Frontal cortex (tissue), 1 donor: Measurements from ENCODE around the gene SYNGR2. TPM values are rescaled to one million over a fixed set of nuclear protein-coding genes. Genes with fewer than 3 reads are reported as not detected.

Experiments
- small RNA-seq: library from RNA; depleted of rRNA; stranded (forward); fragments of <200 nt; gene quantifications from one replicate; pipeline ENCODE3, GENCODE V24; 2014
- total RNA-seq: library from RNA; depleted of rRNA; stranded (reverse); fragments of >200 nt; gene quantifications from one replicate; pipeline ENCODE4 v1.2.3, GENCODE V29; 2014

SYNGR2 gene
- total RNA-seq, 1 donor from 2014 or later, result 6.1 TPM

Small RNA genes within 50 kb of the gene (small RNA-seq; reads per million reads assigned to genes)
- not detected for gene AC087645.1

Other genes with a start within 250 kb of the SYNGR2 start
- gene TNRC6C, start 209.9 kb upstream of the SYNGR2 start, total RNA-seq, result 26.9 TPM
- gene TMC6, start 39.8 kb upstream of the SYNGR2 start, total RNA-seq, result 2.0 TPM
- gene TMC8, start 37.8 kb upstream of the SYNGR2 start, total RNA-seq, result 0.41 TPM
- gene C17orf99, start 22.2 kb upstream of the SYNGR2 start, total RNA-seq, result 2.0 TPM
- 3.7 TPM for gene TK1, start 18.5 kb downstream of the SYNGR2 start, total RNA-seq
- gene AFMID, start 18.8 kb downstream of the SYNGR2 start, total RNA-seq, result 33.4 TPM
- 6.9 TPM for gene BIRC5, start 45.7 kb downstream of the SYNGR2 start, total RNA-seq
- not detected for gene TMEM235, start 63.0 kb downstream of the SYNGR2 start, total RNA-seq
- gene SOCS3, start 191.5 kb downstream of the SYNGR2 start, total RNA-seq, result 5.3 TPM
- 18.8 TPM for gene PGS1, start 210.1 kb downstream of the SYNGR2 start, total RNA-seq